HG03439 (cell line): ENCODE measurements around the gene PRSS12.
"Not testable (repeated sequence)": the region's sequence is repeated elsewhere in the genome, so short reads cannot be mapped to it uniquely, and the experiment has no call there.

Experiments
- ATAC-seq: cut with Tn5 transposase; IDR thresholded peaks from one replicate; pipeline ENCODE4 v1.9.1; 2021; ENCODE audit warnings: mild to moderate bottlenecking, moderate library complexity; ENCODE audit not compliant: unreplicated experiment

Gene PRSS12, protein sequence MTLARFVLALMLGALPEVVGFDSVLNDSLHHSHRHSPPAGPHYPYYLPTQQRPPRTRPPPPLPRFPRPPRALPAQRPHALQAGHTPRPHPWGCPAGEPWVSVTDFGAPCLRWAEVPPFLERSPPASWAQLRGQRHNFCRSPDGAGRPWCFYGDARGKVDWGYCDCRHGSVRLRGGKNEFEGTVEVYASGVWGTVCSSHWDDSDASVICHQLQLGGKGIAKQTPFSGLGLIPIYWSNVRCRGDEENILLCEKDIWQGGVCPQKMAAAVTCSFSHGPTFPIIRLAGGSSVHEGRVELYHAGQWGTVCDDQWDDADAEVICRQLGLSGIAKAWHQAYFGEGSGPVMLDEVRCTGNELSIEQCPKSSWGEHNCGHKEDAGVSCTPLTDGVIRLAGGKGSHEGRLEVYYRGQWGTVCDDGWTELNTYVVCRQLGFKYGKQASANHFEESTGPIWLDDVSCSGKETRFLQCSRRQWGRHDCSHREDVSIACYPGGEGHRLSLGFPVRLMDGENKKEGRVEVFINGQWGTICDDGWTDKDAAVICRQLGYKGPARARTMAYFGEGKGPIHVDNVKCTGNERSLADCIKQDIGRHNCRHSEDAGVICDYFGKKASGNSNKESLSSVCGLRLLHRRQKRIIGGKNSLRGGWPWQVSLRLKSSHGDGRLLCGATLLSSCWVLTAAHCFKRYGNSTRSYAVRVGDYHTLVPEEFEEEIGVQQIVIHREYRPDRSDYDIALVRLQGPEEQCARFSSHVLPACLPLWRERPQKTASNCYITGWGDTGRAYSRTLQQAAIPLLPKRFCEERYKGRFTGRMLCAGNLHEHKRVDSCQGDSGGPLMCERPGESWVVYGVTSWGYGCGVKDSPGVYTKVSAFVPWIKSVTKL

DNA sequence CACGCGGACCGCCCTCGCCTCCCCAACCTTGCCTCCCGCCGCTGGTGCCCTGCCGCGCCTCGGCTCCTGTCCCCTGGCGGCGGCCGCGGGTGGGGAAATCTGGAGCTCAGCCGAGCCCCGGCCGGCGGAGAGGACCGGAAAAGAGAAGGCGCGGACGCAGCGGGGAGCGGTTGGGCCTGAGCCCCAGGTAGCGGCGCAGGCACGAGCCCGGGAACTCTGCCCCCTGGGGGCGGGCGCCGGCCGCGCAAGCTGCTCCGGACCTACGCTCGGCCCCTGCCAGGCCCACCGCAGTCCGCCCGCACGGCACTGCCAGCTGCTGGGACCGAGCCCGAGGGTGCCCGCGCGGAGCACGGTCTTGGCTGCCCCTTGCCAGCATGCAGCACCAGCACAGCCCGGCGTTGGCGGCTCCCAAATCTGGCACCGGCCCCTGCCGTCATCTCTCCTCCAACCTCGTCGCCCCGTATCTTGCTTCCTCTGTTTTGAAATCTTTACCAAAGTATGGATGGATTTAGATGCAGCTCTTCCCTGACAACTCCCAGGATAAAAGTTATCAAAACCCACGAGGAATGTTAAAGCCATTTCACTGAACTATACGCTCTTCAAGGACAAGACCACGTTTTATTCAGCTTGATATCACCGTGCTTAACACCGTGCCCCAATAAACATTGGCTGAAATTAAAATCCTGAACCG lies at the start of gene PRSS12:
TSS of gene PRSS12 (minus strand) at position 161 of the 691 bp plus-strand sequence. CDS start 283 bp downstream, outside the sequence.
- ATAC-seq: peak; percentile 94

DNA sequence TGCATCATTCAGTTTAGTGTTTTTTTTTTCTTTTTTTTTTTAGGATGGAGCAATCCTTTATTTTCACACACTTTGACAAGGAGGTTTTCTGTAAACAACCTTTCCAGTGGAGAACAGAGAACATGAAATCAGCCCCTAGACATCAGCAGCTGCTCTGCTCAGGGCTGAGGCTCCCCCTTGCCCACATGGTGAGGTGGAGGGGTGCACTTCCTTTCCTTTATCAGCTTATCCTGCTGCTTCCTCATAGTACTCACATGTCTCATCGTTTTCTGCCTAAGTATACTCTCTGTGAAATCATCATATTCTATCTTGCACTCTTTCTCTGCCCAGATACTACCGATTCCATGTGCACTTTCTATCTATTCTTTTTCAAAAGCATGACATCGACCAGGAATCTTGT lies 47.6 kb upstream of the PRSS12 start:
- ATAC-seq: no peak

DNA sequence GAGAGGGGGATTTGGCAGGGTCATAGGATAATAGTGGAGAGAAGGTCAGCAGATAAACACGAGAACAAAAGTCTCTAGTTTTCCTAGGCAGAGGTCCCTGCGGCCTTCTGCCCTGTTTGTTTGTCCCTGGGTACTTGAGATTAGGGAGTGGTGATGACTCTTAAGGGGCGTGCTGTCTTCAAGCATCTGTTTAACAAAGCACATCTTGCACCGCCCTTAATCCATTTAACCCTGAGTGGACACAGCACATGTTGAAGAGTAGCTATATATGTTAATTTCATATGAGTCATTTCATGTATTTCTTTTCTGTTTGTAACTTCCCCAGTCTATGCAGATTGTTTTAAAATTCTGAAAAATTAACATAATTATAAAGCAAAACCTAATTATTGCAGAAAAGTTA lies 47.1 kb upstream of the PRSS12 start:
- ATAC-seq: not testable (repeated sequence)

DNA sequence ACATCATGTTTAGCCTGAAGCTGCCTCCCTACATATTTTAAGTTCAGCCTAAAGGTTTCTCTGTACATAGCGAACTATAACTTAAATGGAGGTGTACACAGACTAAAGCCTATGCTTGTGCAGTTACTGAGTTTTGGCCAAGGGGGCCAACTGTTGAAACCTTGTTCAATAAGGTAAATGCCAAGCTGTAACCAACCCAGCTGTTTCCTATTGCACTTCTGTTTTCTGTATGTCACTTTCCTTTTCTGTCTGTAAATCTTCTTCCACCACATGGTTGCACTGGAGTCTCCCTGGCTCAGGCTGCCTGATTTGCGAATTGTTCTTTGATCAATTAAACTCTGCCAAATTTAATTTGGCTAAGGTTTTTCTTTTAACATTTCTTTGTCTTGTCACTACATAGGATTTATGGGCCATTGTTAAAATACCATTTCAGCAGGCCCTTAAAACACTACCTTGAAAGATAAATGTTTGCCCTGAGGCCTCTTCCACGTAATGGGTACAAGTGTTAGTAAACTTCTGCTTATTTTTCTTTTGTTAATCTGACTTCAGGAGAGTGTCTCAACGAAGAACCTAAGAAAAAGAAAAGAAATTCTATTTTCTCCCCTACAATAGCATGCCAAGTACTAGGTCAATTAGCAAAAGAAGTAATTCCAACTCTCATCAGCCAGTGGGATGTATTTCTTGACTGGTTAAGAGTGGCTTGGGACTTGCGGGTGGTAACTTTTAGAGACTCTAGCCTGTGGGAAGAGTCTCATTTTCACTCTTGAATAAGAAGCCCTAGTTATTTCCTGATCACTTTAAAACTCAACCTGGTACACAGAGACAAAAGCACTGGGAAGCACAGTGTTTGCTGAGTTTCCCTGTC lies 45.7 kb upstream of the PRSS12 start:
- peak; percentile 89 for ATAC-seq

DNA sequence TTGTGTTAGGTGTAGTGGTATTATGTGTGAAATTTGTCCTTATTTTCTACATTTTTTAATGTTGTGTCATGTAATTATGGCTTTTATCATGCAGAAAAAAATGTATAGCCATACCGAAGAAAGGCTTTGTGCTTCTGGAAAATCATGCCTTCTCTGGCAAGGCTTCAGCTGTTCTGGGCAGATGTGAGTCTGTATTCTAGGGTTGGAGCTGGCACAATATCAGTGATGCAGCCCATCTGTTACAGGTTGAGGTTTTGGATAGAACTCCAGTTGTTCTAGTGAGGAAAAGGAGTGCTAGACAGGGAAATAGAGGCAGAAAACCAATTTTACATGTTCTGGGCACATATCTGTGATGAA lies 44.8 kb upstream of the PRSS12 start:
- ATAC-seq: no peak

DNA sequence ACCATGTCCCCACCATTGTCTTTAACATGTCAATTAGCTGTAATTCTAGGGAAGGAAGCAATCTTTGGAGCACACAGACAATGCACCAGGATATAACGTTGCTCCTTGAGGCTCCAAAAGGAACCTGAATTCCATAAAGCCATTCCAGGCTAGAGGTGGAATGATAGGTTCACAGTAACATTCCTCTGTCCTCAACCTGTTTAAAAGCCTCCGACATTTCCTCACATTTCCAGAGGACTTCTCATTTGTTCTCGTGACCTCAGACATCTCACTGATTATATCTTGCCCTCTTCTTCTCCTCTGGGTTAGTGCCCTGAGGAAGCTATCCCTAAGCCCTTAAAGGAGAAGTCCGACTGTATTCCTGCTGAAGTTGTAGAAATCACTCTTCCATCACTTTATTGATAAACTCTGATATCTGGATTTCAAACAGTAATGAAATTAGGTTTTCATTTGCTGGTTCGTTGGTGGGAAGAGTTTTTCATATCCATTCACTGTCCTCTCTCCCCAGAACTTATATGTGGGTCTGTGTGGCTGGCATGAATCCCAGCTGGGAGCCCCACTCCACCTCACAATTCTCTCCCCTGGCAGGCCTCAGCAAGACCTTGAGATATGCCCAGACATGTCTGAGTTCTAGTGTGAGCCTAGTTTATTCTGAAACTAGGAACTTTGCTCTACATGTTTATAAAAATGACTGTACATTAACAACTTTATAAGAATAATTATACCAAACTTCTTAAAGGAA lies 44.2 kb upstream of the PRSS12 start:
- ATAC-seq: no peak

DNA sequence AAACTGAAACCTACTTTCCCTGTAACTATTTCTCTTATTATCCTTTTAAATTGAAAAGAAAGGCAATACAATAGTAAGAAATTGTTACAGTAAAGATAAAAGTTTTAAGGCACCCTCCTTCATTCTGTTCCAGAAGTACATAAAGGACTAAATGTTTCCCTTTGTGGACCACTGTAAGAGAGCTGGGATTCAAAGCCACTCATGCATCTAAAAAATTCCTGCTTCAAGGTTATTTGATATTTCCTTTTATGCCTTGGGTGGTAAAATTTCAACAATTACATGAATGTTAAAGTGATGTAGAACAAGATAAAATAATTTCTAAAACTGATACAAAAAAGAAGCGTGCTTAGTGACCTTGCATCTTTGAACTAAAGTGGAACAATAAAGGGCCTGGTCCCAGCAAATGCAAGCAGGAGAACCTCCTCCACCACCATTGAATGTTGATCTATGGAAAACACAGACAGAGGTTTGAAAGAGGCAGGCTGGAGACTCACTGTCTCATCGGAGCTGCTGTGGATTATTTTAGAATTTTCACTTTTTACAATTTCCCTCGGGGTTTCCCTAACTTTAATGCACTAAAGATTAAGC lies 42.3 kb upstream of the PRSS12 start:
- ATAC-seq: no peak

DNA sequence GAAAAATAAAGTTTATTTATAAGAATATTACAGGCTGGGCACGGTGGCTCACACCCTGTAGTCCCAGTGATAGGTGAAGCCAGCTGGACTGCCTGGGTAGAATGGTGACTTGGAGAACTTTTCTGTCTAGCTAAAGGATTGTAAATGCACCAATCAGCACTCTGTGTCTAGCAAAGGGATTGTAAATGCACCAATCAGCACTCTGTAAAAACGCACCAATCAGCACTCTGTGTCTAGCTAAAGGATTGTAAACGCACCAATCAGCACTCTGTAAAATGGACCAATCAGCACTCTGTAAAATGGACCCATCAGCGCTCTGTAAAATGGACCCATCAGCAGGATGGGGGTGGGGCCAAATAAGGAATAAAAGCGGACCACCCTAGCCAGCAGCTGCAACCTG lies 39.7 kb upstream of the PRSS12 start:
- not testable (repeated sequence) for ATAC-seq

DNA sequence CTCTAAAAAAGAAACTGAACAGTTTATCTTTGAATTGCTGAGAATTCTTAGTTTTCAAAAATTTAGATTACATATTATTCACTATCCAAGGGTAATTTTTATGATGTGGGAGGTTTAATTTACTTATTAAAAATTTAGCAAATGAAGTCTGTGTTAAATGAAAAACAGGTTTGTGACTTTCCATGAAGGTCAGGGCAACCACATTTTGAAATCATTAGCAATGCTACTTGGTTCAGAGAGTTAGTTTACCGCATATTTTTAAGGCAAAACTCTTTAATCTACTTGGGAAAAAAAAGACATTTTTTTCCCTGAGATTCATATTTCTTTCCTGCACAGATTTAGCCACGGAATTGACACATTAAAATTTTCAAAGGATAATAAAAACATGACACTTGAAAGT lies 37.3 kb upstream of the PRSS12 start:
- no peak for ATAC-seq

DNA sequence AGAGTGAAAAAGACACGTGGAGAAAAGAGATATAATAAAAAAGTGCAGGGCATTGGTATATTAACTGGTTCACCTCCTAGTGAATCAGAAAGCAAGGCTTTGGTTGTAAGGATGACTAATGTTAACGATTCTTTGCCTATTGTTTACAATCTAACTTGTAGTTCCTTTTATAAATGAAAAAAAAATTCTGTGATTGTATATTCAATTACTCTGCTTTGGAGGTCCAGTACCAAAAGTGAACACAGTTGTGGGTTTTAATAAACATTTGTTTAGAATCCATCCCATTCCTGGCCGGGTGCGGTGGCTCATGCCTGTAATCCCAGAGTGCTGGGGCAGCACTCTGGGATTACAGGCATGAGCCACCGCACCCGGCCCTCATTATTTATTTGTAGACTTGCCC lies 36.9 kb upstream of the PRSS12 start:
- no peak for ATAC-seq

DNA sequence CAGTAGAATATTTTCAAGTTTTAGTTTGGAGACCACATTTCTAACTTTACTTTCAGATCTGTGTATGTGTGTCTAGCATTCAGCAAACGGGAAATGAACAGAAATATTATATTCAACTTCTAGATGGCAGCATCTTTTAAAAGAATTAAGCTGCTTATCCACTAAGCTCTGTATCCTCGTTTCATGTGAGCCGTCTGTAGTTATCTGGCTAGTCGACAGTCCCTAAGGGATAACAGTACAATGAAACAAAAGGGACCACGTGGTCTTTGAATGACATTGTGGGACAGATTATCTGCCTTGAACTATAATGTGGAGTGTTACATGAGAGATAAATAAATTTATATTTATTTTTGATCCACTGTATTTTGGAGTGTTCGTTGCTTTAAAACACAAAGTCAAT lies 35.8 kb upstream of the PRSS12 start:
- ATAC-seq: no peak

DNA sequence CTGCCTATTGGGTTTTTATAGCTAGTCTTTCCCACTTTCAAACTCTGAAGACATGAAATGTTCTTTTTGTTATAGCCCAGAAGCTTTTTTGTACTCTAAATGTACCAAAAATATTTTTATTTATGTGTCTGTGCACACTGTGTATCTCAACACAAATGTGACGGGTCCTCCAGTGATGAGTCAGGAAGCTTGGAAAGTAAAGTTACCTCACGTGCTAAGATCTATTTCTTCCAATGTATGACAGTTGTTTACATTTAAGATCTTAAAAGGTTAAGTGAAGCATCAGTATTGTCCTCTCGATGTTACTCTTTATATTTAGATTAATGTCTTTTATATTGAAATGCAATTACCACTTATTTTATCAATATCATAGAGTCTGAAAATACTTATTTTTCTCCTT lies 29.1 kb upstream of the PRSS12 start:
- no peak for ATAC-seq

DNA sequence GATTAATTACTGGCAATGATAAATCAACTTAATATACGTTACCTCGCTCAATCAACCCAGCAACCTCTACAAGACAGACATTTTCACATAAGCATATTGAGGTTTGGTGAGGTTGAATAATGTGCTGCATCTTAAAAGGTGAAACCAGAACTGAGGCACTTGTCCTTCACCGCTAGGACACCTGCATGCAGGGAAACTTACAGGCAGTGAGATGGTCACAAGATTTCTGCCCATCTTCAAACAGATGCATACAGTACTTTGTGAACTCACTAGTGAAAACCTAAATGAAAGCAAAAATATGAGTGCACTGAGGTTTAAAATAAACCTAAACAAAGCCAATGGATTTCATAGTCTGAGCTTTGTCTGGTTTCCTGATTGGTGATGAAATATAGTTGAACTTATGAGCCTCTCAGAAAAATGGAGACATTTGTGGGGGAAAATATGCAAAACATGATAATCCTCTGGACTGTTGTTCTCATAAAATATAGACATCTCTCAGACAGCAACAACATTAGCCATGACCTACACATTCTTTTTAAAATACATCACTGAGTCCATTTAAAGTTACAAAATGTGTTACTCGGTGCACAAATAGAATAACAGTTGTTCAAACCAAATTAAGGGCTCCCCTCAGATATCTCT lies 20.9 kb upstream of the PRSS12 start:
- ATAC-seq: no peak

DNA sequence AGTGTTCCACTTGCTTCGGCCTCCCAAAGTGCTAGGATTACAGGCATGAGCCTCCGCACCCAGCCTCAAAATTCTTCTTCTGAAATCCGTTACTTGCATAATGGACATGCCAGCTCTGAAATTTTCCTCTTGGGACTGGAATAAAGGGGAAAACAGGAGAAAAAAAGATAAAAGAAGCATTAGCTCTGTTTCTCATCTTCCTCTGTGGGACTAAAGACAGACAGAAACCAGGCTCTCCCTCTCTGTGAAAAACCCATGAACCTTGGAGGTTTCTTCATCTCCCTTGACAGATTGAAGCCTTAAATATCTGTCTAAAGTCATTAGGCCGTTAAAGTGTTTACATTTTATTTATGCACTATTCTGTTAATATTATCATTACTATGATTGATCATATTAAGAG lies 19.4 kb upstream of the PRSS12 start:
- no peak for ATAC-seq

DNA sequence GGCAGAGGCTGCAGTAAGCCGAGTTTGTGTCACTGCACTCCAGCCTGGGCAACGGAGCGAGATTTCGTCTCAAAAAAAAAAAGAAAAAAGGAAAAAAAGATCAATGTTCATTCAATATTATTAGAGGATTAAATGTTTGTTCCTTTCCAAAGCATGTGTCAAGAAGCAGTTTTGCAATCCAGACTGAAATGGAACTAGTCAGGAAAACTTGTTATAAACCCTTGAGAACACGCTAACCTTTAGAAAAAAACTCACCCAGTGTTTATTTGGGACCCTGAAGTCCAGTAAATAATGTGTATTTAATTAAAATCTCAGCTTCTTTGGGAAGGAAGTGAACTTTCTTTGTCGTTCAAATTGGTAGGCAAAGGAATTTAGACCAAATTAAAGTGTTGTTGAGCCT lies 16.4 kb upstream of the PRSS12 start:
- no peak for ATAC-seq

DNA sequence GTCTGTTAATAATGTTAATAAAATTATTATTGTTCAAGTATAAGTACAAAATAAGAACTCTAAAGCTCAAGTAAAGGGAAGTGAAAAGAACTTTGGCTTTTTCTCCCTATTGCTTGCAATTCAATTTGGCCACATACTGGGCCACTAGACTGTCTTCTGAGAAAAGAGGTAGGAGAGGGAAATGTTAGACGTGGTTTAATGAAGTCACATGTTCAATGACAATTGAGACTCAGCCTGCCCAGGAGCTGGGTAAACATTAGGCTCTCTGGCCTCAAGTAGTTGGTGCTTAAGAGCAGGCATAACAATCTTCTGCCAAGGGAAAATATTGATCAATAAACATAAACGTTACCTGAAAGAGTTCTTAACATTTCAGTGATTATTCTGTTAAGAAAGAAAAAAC lies 15.1 kb upstream of the PRSS12 start:
- ATAC-seq: no peak

DNA sequence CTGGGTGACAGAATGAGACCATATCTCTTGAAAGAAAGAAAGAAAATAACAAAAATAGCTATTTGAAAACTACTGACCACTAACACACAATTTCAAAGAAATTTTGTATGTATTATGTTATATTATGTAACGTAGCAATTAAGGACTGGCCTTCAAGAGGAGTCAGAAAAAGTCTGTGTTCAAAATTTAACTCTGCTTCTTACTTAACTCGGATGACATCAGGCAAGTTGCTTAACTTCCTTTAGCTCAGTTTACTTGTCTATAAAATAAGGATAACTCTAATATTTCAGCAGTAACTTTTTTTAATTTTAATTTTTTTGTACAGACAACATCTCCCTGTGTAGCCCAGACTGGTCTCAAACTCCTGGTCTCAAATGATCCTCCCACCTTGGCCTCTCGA lies 14.6 kb upstream of the PRSS12 start:
- no peak for ATAC-seq

DNA sequence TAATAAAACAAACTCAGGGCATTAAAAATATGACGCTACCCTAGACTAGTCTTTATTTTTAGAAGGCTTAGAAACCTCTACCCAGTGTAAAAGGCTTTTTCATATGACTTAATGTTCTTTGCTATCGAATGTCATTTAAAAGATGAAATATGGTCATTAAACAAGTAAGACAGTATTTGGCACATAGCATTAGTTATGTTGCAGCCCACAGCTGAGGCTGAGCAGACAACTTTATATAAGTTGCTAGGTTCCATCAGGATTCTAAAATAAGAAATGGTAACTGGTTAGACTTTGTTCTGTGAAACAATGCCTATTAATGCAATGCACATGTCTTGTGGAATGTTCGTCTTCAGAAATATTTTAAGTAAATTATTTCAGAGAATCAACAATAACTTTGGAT lies 10.4 kb upstream of the PRSS12 start:
- no peak for ATAC-seq

DNA sequence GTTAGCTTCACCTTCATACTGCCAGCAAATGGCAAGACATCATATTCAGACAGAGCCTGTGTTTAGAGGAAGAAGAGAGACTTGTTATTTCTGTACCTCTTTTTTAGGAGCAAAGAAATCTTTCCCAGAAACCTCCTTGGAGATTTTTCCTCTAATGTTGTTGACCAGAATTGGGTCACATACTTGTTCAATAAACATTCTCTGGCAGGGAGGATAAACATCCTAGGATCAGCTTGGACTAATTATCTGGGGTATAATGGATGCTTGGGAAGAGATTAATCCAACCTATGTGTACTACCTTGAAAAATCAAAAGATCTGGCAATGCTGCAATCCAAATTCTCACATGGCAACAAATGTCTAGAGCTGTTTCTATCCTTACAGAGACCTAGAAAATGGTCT lies 8.4 kb upstream of the PRSS12 start:
- ATAC-seq: no peak
